ENCODE data around the gene LLCFC1. TPM values are rescaled to one million over a fixed set of nuclear protein-coding genes. Genes with fewer than 3 reads are reported as not detected.

LLCFC1 gene
- total RNA-seq, 1 donor from 2014 or later: not detected

- Mint-ChIP-seq H3K27ac (ENCODE audit: unreplicated experiment) (no peak overlapping the region), H3K4me1 (ENCODE audit: low read depth) (no peaks in the 10 kb centered on the region), H3K27me3 (ENCODE audit: low read depth) (peaks cover 8% of the 10 kb centered on the region), H3K4me3 (ENCODE audit: unreplicated experiment) (no peak overlapping the region), H3K9me3 (ENCODE audit: low read depth) (peaks cover 6% of the 10 kb centered on the region), H3K36me3 (ENCODE audit: low read depth) (no peaks in the 10 kb centered on the region)
- TF ChIP-seq CTCF (IDR thresholded peaks at IDR 0.05): no peak
- no peak for DNase-seq (ENCODE audit: low spot score)
Measured at GRCh38 chr7:142960955-142961512, 21.8 kb downstream of the LLCFC1 start.

GRCh38 chr7:142961595-142961972, 22.3 kb downstream of the LLCFC1 start:
- no peaks in the 10 kb centered on the region for H3K4me1 Mint-ChIP-seq (ENCODE audit: low read depth)
- no peak overlapping the region for H3K27ac Mint-ChIP-seq (ENCODE audit: unreplicated experiment)
- peaks cover under 1% of the 10 kb centered on the region for H3K9me3 Mint-ChIP-seq (ENCODE audit: low read depth)
- DNase-seq (ENCODE audit: low spot score): no peak
- H3K27me3 Mint-ChIP-seq (ENCODE audit: low read depth): peaks cover 8% of the 10 kb centered on the region
- TF ChIP-seq CTCF (IDR thresholded peaks at IDR 0.05): no peak
- H3K36me3 Mint-ChIP-seq (ENCODE audit: low read depth): no peaks in the 10 kb centered on the region
- H3K4me3 Mint-ChIP-seq (ENCODE audit: unreplicated experiment): no peak overlapping the region

- H3K4me1 Mint-ChIP-seq (ENCODE audit: low read depth): no peaks in the 10 kb centered on the region
- no peaks in the 10 kb centered on the region for H3K36me3 Mint-ChIP-seq (ENCODE audit: low read depth)
- no peaks in the 10 kb centered on the region for H3K9me3 Mint-ChIP-seq (ENCODE audit: low read depth)
- peaks cover 8% of the 10 kb centered on the region for H3K27me3 Mint-ChIP-seq (ENCODE audit: low read depth)
- H3K27ac Mint-ChIP-seq (ENCODE audit: unreplicated experiment): no peak within 1 kb of the TSS
- no peak within 1 kb of the TSS for H3K4me3 Mint-ChIP-seq (ENCODE audit: unreplicated experiment)
- no peak for TF ChIP-seq CTCF (IDR thresholded peaks at IDR 0.05)
- no peak for DNase-seq (ENCODE audit: low spot score)
Measured at GRCh38 chr7:142961973-142962926, 23.0 kb downstream of the LLCFC1 start, which contains the start of gene KEL. Gene KEL (minus strand): TSS chr7:142962363. CDS start chr7:142962206, 157 bp downstream.

- no peak for TF ChIP-seq CTCF (IDR thresholded peaks at IDR 0.05)
- DNase-seq (ENCODE audit: low spot score): no peak
- Mint-ChIP-seq H3K4me3 (ENCODE audit: unreplicated experiment) (no peak overlapping the region), H3K27ac (ENCODE audit: unreplicated experiment) (no peak overlapping the region), H3K27me3 (ENCODE audit: low read depth) (peaks cover 8% of the 10 kb centered on the region), H3K4me1 (ENCODE audit: low read depth) (no peaks in the 10 kb centered on the region), H3K9me3 (ENCODE audit: low read depth) (no peaks in the 10 kb centered on the region), H3K36me3 (ENCODE audit: low read depth) (no peaks in the 10 kb centered on the region)
Measured at GRCh38 chr7:142962991-142963390, 23.7 kb downstream of the LLCFC1 start.

GRCh38 chr7:142963993-142964392, 24.7 kb downstream of the LLCFC1 start:
- Mint-ChIP-seq H3K27me3 (ENCODE audit: low read depth) (peaks cover 5% of the 10 kb centered on the region), H3K4me1 (ENCODE audit: low read depth) (no peaks in the 10 kb centered on the region), H3K9me3 (ENCODE audit: low read depth) (no peaks in the 10 kb centered on the region), H3K36me3 (ENCODE audit: low read depth) (no peaks in the 10 kb centered on the region), H3K27ac (ENCODE audit: unreplicated experiment) (no peak overlapping the region), H3K4me3 (ENCODE audit: unreplicated experiment) (no peak overlapping the region)
- TF ChIP-seq CTCF (IDR thresholded peaks at IDR 0.05): no peak
- DNase-seq (ENCODE audit: low spot score): no peak
